SK-N-MC (cell line): Measurements from ENCODE around the gene GLI3.

Experiments
- EZH2 ChIP-seq: fragments of 200-600 bp; sonication (generic); IDR thresholded peaks from one replicate; pipeline ENCODE4 v1.6.1; 2017; ENCODE audit warnings: antibody characterized with exemption
- FOXP2 ChIP-seq: optimal IDR thresholded peaks from 2 replicates; pipeline ENCODE3; 2011; ENCODE audit warnings: mild to moderate bottlenecking, moderate library complexity; ENCODE audit not compliant: insufficient read depth; ENCODE audit errors: extremely low read length, control extremely low read depth
- POLR2AphosphoS5 ChIP-seq: IDR thresholded peaks from 2 replicates; pipeline ENCODE4 v1.6.1; 2012; ENCODE audit warnings: mild to moderate bottlenecking, low read depth, low read length, borderline replicate concordance

DNA sequence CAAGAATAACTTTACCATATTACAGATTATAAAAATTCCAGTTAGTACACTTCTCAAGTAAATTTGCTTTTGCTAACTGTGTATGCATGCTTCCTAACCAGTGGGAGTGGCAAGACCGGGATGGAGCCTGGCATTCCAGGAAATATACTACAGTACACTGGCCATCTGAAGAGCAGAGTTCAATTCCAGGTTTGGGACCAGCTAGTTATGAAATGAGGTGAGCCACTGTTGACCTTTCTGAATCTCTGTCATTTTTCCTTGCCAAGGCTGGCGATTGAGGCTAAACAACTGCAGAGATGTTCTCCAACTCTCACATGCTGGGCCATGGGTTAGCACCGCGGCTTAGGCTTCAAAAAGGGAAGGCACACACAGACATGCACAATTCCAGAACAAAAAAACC, 258.2 kb downstream of the GLI3 start:
- TF ChIP-seq EZH2 (no peak), POLR2AphosphoS5 (no peak), FOXP2 (no peak)
